HG03064 (cell line): ENCODE results near the gene DIAPH2.
"Not testable (repeated sequence)": the region's sequence is repeated elsewhere in the genome, so short reads cannot be mapped to it uniquely, and the experiment has no call there.

Source experiments
- ATAC-seq: cut with Tn5 transposase; IDR thresholded peaks from one replicate; pipeline ENCODE4 v1.9.1; 2021; ENCODE audit warnings: low read depth; ENCODE audit not compliant: unreplicated experiment

Gene DIAPH2

DNA sequence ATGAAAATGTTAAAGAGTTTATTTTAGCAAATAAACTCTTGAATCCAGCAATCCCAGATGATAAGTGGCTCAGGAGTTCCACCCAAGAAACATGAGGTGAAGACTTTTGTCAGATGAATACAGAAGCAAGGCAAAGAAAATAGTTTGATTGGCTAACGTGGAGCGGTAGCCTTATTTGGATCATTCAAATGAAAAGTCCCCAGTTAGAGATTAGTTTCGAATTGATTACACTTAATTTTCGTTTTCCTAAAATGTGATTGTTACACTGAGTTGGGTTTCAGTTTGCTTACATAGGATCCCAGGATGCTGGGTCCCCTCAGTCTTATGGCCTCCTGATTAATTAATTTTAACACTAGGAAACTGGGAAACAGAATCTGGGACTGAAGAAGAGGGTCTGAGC, 122.7 kb downstream of the DIAPH2 start:
- ATAC-seq: no peak

DNA sequence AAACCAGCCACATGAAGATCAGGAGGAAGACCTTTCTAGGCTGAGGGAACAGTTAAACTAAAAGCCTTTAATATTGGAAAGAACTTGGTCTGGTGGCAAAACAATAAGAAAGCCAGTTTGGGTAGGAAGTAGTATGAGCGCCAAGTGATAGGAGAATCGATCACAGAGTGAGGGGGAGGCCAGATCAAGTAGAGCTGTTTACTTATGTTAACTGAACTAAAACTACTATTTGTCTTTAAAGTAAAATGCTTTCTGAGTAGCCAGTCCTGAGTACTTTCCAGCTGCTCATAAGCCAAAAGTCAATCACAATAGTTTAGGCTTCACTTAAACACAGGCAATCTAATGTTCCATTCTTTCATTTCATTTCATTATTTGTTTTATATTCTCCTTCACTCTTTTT, 136.3 kb downstream of the DIAPH2 start:
- no peak for ATAC-seq

DNA sequence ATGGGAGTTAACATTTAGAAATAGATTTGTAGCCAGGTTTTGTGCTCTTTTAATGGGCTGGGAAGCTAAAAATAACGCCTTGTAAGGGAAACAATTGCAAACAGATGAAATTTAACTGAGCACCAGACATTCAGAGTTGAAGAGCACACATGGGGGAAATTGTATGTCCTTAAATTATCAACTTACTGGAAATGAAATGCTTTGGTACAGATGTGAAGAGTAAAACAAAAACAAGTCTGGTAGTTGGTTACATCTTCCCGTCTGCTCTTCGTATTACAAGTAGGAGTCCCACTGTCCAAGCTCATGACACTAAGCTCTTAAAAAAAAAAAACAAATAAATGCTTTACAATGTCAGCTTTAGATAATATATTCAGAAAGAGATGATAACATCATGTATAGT, 139.5 kb downstream of the DIAPH2 start:
- no peak for ATAC-seq

DNA sequence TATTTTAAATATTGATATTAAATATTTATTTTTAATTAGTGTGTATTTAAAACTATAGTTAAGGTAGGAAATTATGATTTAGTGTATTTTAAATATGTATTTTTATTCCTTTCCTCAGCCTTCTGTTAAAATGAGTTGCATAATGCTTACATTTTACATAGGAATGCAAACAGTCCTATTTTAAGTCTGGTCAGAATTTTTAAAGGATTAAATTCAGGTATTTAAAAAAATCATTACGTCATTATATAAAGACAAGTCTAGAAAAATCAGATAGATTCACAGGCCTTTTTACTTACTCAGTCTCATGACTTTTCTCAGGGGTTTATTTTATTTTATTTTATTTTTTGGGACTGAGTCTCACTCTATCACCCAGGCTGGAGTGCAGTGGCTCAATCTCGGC, 148.7 kb downstream of the DIAPH2 start:
- ATAC-seq: no peak

DNA sequence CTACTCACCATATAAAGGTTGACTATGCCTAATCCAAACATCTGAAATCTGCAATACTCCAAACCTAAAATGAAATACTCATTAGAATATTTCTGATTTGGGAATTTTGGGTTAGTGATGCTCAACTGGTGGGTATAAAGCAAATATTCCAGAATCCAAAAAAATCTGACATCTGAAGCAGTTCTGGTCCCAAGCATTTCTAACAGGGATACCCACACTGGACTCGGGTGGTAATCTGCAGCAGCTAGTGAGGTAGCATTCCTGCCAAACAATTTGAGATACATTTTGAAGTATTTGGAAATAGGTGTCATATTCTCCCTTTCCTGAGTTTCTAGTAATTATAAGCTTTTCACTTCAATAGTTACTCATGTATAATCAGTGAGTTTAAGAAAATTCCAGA, 149.5 kb downstream of the DIAPH2 start:
- no peak for ATAC-seq

DNA sequence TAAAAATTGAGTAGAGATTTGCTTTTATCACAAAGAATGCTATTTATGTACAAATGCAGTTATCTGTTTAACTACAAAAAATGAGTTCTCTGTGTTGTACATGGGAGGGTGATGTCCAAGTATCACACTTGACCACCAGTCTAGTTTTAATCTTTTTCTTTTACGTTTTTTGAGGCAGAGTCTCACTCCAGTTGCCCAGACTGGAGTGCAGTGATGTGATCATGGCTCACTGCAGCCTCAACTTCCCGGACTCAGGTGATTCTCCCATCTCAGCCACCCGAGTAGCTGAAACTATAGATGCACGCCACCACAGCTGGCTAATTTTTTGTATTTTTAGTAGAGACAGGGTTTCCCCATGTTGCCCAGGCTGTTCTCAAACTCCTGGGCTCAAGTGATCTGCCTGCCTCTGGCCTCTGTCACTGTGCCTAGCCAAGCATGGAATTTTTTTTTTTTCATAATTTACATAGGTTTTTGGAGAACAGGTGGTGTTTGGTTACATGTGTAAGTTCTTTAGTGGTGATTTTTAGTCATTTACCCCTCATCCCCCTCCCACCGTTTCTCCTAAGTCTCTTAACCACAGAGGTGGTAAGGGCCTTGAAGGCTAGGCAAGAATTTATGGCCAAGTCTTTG, 151.1 kb downstream of the DIAPH2 start:
- peak; percentile 75 for ATAC-seq

DNA sequence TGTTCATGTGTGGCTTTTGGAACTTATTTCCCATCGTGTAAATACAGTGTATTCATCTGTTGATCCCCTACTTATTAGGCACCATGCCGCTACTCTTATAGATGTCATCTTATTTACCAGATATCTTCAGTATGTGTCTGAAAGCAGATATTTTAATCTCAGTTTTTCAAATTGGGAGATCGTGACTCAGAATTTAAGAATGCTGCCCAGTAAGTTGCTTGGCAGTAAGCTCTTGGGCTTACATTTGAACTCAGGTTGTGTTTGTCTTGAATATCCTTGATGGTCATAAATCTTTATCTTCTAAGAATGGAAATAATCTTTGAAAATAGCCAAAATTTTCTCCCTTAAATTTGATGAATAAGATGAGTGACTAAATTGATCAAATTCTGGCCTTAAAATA, 153.2 kb downstream of the DIAPH2 start:
- ATAC-seq: no peak

DNA sequence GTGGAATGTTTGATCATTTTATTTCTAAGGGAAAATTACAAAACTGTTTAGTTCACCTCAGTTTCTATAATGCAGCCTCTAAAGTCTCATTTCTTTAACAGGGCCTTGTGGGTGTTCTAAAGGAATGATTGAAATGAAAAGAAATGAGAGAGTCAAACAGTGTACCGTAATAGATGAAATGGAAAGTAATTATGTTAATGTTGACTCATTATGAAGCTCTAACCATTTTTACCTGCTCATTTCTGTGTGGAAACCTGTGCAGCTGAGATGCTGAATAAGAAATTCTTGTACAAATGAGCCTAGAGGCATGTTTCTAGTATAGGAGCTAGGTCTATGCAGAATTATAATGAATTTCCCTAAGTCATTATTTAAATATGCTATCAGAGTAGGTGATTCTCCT, 153.9 kb downstream of the DIAPH2 start:
- no peak for ATAC-seq

DNA sequence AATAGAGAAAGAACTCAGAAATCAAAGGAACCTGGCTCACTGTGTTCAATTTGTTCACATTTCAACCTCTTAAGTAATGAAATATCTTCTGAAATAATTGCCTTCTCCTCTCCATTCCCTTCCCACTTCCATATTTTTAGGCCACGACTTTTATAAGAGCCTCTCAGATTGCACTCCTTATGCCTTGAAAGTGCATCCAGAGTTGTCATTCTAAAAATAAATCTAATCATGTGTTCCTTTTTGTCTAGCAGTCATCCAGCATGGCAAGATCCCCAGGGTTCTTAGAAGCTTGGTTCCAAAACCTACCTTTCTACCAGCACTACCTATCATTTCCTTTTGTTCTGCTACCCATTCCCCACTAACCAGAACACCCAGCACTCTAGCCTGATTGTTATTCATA, 156.7 kb downstream of the DIAPH2 start:
- no peak for ATAC-seq

DNA sequence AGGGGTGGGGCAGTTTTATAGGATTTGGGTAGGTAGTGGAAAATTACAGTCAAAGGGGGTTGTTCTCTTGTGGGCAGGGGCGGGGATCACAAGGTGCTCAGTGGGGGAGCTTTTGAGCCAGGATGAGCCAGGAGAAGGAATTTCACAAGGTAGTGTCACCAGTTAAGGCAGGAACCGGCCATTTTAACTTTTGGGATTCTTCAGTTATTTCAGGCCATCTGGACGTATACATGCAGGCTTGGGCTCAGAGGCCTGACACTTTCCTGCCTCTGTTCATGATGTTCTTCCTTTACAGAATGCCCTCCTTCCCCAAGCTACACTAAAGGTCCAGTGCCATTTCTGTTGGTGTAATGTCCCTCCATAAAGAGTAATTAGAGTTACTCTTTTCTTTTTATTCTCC, 157.2 kb downstream of the DIAPH2 start:
- ATAC-seq: not testable (repeated sequence)

DNA sequence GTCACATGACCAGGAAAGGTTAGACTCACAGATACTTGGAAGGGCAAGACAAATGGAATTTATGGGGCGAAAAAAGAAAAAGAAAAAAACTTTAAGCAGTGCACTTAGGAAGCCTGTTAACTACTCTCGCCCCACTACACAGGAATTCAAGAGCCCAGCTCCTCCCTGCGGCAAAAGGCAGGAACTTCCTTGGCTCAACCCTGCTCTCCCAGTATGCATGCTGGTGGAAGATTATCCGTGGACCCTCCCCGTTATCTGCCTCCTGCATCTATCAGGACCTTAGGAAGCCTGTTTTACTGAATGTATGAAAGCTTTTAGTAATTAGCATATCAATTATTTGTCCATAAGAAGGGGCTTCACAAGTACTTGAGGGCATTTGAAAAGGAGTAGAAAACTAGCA, 158.9 kb downstream of the DIAPH2 start:
- no peak for ATAC-seq

DNA sequence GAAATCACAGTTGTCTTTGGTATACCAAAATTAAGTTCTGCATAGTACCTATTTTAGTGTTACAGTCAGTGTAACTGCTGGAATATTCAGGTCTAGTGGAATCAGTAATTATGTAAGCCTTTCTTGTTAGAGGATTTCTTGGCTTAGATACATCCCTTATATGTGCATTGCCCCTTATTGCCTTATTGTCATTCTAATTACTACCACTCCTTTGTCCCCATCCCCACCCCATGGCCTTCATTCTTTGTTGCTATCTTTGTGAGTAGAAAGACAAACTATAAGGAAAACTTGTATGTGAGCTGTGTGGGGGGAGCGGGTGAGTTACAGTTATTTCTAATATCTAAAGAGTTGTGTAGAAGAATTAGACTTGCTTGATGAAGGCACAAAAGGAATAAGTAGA, 162.2 kb downstream of the DIAPH2 start:
- no peak for ATAC-seq

DNA sequence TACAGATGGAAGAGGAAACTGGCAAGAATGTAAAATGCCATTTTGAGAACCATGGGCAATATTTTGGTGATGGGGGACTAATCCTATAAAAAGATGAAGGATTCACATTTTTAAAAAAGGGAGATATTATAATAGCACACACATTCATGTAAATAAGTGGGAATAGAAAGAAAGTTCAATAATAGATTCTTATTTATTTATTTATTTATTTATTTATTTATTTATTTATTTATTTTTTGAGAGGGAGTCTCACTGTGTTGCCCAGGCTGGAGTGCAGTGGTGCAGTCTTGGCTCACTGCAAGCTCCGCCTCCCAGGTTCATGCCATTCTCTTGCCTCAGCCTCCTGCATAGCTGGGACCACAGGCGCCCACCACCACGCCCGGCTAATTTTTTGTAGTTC, 174.8 kb downstream of the DIAPH2 start:
- not testable (repeated sequence) for ATAC-seq

DNA sequence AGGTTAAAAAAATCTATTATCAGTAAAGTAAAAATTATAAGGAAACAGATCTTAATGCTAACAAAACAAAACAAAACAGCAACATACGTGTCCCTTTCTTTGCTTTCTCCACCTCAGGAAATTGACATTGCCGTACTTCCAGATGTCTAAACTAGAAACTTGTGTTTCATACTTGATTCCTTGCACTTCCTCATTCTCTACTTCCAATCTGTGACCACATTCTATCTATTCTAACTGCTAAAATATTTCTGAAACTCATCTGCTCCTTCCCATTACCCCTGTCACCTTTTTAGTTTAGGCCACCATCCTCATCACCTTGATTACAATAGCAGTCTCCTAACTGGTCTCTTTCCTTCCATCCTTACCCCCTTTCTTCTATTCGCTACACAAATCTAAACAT, 176.6 kb downstream of the DIAPH2 start:
- peak; percentile 50 for ATAC-seq

DNA sequence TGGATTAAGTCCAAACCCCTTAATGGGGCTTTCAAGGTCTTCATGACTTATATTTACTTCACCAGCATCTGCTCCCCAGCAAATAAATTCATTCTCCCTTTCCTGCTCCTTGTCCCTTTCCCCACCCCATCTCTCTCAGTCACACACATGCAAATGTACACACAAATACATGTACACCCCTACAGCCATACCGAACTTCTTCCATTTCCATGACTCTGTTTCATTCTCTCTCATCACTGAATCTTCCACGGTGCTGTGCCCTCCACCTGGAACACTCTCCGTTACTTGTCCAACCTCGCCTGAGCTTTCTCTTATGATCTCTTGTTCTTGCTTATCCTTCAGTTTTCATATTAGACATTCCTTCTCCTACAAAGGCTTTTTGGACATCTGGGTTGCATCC, 177.0 kb downstream of the DIAPH2 start:
- peak; percentile 17 for ATAC-seq

DNA sequence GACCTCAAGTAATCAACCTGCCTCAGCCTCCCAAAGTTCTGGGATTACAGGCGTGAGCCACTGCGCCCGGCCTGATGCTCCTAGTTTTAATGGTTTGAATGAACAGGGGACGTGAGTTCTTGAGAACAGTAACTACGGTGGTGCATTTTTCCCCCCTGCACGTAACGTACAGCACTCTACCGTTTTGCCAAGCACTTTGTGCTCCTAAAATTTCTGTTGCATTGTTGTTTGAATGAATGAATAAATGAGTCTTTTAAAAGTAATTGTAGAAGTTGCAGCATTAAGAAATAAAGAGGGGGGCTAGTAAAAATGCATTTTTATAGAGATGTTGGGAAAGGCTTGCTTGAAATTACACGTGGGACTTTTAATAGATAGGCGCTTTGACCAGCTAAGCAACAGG, 199.0 kb downstream of the DIAPH2 start, which contains the start of gene RPA4:
RPA4 (plus strand) TSS at position 301 of the 400 bp plus-strand sequence. CDS start 403 bp downstream, outside the sequence.
- no peak for ATAC-seq

DNA sequence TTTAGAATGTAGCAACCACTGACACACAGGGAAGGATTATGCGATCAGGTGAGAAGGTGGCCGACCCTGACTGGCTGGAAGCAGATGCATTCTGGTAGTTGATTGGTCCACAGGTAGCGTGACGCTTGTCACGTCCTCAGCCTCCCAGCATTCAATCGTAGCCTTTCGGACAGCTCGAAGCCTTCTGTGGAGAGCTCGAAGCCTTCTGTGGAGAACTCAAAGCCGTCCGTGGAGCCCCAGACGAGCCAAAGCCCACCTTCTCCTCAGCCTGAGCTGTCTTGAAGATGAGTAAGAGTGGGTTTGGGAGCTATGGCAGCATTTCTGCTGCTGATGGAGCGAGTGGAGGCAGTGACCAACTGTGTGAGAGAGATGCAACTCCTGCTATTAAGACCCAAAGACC, 199.4 kb downstream of the DIAPH2 start:
- ATAC-seq: no peak

DNA sequence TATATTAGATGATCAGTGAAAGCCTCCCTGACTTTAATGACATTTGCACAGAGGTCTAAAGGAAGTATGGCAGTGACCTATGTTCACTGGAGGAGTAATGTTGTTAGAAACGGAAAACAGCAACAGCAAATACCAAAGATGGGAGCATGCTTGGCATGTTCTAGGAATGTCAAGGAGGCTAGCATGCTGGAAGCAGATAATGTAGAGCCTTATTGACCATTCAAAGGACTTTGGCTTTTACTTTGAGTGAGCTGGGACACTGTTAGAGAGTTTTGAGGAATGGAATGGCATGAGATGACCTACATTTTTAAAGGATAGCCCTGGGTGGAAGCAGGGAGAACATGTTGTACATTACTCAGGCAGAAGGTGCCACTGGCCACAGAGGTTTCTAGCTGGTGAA, 205.1 kb downstream of the DIAPH2 start:
- ATAC-seq: no peak

DNA sequence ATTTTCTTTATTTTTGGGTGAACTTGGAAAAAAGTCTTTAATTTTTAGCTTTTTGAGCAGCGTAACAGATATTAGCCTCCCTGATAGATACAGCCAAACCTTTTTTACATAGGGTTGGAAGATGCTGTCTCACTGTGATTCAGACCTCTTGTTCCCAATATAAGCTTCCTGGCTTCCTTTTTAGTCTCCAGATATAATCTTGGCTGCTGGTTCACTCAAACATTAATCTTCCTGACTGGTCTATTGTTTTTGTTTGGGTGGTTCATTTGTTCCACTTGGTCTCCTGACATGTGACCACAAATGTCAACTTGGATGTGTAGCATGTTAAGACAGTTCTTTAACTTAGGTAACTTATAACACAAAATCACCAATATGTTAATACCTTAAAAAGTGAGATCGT, 222.1 kb downstream of the DIAPH2 start:
- ATAC-seq: no peak

DNA sequence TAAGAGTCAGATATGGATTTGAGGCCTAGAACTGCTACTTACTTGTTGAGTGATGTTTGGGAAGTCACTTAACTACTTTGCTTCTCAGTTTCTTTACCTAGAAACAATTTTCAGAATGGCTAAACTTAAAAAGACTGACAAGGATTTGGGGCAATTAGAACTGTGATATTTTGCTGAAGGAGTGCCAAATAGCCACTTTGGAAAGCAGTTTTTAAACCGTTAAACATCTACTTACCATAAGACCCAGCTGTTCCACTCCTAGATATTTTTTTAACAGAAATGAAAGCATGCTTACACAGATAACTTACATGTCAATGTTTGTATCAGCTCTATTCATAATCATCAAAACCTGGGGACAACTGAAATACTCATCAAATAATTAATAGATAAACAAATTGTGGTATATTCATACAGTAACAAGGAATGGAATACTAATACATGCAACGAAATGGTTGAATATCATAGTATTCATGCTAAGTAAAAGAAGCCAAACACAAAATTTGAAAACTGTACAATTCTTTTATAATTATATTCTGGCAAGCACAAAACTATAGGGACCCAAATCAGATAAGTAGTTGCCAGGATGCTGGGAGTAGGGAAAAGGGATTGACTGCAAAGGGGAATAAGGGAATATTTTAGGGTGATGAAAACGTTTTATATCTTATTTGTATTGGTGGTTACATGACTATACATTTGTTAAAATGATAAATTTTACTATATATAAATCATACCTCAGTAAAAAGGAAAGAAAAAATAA, 223.1 kb downstream of the DIAPH2 start:
- no peak for ATAC-seq

DNA sequence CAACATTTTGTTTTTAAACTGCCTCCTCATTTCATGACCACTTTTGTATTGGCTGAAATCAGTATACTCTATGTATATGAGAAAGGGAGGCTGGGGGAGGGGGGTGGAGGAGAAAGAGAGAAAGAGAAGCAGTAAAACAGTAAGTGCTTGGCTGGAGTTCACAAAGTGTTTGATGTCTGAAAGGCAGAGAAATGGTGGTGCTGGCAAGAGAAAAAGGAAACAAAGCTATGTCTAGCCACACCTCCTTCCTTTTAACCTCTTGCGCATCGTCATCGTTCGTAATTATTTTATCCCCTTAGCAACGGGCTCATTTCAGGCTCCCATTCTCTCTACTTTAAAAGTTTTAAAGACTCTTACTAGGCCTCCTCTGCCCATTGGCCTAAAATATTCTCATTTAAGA, 224.6 kb downstream of the DIAPH2 start:
- no peak for ATAC-seq

DNA sequence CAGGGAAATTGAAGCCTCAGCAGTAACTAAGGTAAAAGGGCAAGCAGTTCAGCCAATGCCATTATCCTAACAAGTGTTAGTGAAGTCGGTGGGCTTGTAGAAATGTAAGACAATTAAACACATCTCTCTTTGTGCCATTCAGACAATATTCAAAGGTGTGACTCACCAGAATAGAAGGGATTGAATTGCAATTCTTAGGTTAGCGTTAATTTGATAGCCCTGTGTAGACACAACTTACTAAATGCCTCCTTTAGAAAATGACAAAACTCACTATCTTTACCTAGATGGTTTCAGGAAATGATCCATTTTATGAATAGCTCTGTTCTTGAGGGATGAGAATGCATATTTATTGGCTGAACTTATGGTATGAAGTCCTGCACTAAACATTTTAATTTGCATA, 234.2 kb downstream of the DIAPH2 start:
- no peak for ATAC-seq
